GM19452 (cell line): Measurements from ENCODE around the gene FCN2.

Experiments
- ATAC-seq: cut with Tn5 transposase; IDR thresholded peaks from one replicate; pipeline ENCODE4 v1.9.1; 2021; ENCODE audit not compliant: unreplicated experiment

The FCN2 gene

DNA sequence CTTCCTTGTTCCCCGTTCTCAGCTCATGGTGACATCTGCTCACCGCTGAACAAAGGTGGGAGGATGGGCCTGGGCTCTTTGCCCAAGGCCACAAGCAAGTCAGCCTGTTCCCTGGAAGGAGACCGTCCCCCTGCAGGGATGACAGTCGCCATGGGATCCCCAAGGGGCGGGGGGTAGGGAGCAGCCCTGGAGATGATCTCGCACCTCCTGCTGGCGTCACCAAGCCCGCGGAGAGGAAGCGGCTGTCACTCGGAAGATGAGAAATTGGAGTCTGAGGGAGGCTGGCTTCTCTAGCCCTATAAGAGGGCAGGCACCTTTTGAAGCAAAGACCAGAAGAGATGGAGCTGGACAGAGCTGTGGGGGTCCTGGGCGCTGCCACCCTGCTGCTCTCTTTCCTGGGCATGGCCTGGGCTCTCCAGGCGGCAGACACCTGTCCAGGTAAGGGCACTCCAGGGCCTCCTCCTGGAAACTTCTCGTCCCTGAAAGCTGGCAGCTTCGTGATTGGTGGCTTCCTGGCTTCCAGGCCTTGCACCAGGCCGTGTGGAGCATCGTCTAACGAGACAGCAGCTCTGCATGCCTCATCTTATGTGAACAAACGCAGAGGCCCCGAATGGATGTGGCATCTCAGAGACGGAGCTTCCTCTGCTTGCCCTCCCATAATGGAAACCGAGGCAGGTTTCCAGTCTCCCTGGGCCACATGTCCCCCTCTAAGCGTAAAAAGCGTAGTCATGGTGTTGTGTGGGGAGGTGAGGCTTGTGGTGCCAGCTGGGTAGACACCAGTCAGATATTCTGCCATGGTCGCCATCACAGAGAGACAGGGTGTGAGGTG, at the start of gene FCN2:
FCN2 (plus strand) TSS at position 327 of the 829 bp plus-strand sequence; CDS start at position 339, 12 bp downstream.
- no peak for ATAC-seq

DNA sequence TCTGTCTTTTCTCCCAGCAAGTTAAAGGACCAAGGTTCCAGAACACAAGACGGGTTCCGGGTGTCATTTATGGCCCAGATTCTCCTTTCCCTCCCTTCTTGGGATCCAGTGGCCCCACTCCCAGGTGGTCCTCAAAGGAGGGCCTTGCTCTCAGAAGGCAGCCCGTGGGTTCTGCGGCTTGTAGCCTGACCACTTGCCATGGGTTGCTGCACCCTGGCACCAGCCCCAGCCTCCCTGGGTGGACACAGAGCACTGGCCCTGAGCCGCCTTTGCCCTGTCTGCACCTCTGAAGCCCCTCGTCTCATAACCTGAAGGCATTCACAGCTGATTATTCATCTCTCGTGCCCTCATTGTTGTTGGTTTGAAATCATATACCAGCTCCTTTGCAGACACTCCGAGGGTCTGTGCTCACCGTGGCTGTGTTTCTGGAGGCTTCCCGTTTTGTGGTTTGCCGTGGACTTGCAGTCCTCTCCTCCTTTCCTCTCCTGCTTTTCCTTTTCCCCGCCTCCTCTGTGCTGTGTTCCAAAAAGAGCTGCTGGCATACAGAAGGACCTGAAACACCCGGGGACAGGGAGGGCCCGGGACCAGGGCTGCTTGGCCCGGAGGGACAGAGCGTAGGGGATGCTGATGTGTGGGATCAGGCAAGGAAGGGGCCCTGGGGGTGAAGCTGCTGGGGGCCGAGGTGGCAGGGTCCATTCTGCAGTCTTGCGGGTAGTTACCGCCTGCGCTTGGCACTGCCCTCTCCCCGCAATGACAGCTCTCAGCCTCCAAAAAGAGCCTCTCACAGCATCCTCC, 49.5 kb upstream of the FCN2 start:
- no peak for ATAC-seq

DNA sequence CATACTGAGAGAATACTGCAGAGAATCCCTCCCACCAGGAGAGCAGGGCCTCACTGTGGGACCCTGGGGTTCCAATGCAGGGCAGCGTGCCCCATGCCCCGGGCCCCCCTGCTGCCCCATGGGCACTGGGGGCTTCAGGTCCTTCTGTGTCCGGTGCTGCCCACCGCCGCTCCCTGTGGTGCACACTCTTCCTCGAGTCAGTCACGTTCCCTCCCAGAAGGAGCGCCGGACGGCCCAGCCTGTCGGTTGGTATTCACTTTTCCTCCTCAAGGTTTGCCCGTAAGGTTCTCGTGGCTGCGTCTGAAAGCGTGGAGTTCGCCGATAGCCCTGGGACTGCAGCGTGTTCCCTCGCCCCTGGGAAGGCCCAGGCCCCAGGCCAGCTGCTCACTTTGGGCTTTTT, 48.1 kb upstream of the FCN2 start:
- no peak for ATAC-seq

DNA sequence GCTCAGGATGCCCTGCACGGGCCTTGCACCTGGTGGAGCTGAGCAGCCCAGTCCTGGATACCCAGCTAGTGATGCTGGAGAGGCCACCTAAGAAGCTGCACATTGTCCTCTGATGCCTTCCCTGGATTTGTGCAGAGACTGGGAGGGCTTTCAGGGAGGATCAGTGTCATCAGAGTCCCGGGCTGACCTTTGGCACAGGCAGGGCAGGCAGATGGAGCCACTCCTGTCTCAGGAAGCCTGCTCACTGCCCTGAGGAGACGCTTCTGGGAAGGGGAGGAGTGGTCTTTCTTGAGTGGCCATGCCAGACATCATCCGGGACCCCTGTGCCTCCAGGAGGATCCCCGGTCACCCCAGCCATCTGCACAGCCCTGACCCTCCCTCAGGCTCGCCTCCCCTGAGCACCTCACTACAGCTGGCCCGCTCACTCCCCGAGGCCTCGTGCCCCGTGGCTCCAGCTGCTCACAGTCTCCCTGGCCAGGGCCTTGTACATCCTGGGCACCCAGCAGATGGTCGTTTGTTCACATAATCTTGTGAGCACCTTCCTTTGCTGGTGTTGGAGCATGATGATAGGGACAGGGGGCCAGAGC, 47.2 kb upstream of the FCN2 start:
- ATAC-seq: no peak

DNA sequence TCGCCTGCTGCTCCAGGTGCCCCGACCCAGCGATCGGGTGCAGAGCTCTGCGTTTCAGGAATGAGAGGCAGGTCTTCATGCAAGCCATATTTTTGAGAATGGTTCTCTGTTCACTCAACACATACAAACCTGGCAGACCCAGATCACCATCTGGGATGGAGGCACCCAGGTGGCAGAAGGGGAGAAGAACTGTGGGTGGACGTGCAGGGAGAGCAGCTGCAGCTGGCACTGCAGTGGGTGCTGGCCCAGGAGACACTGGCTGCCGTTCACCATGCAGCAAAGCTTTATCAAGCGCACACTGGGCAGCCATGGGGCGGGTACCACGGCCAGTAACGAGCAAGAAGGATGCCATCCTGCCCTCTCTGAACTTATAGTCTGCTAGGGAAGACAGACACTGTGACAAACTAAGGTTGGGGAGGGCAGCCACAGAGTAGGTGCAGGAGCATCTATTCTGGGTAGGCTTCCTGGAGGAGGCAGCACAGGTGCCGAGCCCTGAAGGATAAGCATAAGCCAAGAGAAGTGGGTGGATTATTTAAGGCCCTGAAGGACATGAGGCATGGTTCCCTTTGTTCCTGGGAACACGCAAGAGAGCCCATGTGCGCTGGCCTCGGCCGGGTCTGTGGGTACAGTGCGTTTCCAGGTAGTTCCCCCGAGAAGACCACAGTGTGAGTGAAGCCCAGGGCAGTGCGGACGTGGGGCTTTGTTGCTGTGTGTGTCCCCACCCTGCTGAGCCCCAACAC, 46.2 kb upstream of the FCN2 start:
- no peak for ATAC-seq

DNA sequence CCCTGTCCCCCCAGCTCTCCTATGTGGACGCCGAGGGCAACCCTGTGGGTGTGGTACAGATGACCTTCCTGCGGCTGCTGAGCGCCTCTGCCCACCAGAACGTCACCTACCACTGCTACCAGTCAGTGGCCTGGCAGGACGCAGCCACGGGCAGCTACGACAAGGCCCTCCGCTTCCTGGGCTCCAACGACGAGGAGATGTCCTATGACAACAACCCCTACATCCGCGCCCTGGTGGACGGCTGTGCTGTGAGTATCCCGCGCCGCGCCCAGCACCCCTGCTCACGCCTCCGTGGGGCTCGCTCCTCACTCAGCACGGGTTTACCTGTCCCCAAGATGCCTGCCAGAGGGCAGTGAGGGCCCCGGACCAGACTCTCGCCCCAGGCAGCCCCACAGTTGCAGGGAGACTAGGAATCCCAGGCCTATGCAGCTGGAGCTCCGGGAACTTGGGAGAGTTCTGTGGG, 45.6 kb upstream of the FCN2 start:
- ATAC-seq: no peak

DNA sequence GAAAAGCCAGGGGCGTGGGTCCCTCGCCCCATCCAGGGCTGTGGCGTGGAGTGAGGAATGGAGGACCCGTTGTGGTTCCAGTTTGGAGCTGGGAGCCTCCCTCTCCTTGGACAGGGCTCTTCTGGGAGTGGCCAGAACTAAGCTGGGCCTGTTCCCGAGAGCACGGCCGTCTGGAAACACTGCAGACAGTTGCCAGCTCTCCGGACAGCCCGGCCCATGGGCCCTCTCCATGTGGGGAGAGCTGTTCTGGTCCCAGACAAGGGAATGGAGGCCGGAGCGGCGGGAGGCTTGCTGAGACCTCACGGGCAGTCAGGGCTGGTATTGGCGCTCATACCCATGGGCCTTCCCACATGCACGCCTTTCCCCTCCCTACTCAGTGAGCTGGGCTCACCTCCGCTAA, 45.2 kb upstream of the FCN2 start:
- no peak for ATAC-seq

DNA sequence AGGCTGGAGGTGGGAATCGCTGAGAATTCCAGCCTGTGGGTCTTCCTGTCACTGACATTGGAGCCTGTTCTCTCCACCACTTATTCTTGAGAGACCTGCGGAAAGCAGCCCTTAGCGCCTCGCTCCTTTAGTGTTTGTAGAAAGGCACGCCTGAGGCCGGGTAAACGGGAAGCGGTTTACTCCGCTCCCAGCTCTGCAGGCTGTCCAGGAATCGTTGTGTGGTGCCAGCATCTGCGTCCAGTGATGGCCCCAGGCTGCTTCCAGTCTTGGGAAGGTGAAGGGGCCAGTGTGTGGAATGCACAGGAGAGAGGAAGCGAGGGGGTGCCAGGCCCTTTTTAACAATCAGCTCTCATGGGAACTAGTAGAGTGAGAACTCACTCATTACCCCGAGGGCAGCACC, 44.6 kb upstream of the FCN2 start:
- ATAC-seq: no peak

DNA sequence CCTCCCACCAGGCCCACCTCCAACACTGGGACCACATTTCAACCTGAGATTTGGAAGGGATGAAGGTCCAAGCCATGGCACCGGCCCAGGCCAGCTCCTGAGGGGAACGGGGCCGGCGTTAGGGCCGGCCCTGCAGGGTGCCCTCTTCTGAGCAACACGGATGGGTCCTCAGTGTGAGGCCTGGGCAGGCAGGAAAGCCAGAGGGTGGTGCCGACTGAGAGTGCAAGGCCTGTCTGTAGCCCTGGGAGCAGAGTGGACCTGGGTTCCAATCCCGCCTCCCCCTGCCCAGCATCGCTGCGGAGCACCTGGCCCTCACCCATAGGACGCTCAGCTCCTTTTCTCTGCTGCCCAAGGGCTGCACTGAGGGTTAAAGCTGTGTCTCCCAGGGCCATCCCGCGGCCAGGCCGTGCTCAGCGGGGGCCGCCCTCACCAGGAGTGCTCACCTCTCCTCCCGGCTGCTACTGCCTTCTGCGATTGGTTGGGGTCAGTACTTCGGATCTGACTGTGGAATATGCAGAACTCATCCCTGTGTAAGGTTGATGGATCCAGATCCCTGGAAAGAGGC, 44.1 kb upstream of the FCN2 start:
- no peak for ATAC-seq

DNA sequence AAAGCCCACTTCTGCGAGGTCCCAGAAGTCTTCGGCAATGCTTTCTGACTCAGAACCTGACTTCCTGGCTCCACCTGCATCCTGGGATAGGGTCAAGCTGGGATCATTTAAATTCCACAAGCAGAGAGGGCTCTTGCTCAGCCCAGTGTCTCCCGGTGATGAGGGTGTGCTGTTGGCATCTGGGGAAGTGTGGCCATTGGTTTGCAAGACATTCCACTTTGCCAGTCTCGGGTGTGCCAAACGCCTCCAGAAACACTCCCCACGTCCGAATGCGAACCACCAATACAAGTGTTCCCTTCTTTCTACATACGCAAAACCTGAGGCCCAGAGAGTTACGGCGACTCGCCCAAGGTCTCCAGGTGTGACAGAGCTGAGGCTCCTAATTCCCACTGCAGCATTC, 43.1 kb upstream of the FCN2 start:
- no peak for ATAC-seq

DNA sequence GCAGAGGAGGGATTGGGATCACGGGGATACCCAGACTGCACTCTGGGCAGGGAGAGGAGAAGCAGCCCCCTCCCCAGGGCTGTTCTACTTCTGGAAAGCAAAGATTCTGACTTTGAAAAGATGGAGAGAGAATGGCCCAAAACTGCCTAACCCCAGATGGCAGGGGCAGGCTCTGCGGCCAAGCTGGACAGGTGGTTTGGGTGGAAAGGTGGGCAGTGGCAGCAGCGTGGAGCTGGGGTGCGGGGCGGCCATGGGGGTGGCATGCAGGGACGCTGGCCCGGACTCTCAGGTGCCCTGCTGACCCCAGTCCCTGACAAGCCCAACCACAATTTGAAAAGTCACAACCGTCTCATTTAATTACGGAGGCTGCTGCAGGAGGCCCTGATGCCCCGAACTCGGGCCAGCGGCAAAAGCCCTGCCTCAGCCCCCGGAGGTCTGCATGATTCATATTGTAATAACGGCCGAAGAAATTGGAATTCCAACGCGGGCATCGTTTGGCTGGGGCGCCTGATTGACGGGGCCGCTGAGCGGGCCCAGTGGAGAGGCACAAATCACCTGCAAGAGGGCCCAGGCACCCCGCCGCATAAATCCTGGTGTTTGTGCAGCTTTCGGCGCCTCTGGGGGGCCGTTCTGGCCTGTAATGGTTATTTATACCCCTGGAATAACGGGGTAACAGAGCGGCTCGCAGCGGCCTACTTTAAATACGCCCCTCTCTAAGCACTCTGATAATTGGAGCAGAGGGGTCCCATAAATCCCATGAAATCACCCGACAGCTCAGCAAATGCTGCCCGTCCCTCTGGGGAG, 41.8 kb upstream of the FCN2 start:
- ATAC-seq: no peak

DNA sequence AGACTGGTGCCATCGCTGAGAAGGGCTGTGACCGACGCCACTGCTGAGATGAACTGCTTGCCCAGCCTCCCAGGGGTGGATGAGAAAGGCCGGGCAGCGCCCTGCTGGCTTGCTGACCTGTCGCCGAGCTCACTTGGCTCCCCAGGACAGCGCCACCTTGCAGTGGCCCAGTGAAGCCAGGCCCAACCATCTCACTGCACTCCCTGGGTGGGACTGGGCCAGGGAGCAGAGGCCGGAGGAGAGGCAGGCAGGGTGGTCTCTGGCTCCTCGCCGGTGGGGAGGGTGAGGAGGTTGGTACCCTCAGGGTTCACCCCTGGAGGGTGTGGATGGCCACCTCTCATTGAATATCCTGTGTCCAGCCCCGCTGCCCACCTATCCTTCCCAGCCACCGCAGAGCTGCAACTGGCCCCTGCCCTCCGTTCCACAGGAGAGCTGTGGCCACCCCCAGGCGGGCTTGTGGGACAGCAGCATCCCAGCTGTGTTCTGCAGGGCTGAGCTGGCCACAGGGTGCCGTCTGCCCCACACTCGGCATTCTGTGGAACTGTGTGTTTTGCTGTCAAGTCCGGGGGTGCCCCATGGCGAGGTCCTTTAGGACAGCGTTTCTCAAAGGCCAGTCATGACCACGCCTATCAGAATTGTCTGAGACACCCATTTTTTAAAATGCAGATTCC, 41.0 kb upstream of the FCN2 start:
- ATAC-seq: no peak

DNA sequence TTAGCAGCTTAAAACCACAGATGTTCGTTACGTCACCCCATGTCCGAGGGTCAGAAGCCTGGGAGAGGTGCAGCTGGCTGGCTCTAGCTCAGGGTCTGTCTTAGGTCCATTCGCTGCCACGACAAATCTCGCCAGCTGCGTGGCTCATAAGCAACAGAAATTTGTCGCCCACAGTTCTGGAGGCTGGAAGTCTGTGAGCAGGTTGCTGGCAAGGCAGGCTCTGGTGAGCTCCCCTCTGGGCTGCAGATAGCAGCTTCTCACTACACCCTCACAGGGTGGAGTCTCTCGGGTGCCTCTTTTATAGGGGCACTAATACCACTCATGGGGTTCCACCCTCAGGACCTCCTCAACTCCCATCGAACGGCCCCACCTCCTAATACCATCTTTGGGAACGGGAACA, 40.1 kb upstream of the FCN2 start:
- no peak for ATAC-seq

DNA sequence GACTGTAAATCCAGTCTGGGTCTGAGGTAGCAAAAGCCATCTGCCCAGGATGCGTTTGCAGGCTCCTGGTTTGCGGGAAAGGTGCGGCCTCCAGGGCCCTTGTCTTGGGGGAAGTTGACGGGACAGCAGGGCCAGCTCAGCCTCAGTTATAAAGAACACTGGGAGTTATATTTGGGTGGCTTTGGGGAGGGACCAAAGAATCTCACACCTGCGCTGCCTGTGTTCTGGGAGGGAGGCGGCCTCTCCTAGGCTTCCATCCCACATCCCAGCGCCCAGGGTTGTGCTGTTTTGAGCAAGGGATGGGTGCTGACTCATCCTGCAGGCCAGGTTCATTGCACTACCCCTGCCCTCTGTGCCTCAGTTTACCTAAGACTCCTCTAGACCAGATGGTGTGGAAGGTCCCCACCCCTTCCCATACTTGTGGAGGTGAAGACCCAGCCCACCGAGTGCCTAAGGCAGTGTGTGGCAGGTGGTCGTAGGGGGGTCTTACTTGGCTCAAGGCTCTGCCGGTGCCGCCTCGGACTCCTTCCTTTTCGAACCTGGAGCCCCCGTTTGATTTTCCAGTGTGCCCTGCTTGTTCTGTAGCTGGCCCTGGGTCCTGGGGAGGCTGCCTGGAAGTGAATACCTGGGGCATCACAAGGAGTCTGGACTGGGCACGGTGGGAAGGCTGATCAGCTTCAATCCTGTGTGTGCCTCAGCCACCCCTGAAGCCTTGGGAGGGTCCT, 39.3 kb upstream of the FCN2 start:
- ATAC-seq: no peak

DNA sequence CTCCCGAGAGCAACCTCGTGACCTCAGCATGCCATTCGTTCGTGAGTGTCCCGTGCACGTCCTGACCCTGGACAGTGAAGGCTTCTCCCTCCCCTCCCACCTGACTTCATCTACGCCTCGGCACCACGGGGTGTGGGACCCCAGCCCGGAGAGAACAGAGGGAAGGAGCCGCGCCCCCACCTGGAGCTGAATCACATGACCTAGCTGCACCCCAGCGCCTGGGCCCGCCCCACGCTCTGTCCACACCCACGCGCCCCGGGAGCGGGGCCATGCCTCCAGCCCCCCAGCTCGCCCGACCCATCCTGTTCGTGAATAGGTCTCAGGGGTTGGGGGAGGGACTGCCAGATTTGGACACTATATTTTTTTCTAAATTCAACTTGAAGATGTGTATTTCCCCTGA, 38.3 kb upstream of the FCN2 start:
- no peak for ATAC-seq

DNA sequence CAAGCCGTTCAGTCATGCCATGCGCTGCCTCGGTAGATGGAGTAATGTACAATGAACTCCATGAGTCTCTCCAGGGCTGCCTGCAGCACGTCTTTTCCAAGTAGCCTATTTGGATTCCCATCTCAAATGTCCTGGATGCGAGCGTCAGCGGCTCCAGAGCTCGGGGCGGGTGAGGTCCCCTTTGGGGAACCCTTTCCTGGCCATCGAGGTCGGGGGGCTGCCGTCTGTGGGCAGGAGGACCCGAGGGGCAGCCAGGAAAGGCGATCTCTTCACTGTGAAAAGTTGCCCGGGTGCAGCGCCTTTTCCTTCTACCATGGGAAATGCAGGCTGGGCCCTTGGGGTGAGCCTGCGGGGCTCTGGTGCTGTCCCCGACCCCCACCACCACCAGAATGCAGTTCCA, 36.9 kb upstream of the FCN2 start:
- no peak for ATAC-seq

DNA sequence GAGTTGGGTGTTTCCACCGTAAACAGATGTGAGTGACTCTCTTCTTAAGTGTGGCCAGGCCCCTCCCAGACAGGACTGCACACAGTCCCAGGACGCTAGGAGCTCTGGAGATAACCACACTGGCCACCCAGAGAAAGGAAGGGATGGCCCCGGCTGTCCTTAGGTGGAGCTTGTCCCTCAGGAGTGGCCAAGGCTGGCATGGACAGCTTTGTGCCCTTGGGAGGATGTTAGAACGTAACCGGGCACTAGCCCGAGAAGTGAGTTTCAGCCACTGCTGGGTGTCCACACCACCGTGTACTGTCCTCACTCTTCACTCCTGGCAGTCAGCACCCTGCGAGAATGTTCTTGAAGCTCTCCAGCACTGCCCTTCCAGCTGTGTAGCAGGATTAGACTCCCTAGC, 35.8 kb upstream of the FCN2 start:
- ATAC-seq: no peak

DNA sequence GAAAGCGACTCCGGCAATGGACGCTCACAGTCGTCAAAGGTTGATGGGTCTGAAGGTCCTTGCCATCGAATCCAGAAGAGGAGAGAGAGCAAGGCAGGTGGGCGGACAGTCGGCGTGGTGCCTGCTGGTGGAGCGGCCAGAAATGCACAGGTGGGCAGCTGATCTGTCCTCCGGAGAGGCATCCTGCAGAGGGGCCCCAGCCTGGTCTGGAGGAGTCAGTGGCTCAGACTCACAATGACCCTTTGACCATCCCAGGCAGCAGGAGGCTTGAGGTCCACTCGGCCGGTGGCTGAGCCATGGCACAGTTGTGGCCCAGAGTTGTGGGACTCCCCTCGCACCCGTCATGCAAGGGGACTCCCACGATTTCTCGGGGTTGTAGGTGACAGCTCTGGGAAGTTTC, 34.4 kb upstream of the FCN2 start:
- no peak for ATAC-seq

DNA sequence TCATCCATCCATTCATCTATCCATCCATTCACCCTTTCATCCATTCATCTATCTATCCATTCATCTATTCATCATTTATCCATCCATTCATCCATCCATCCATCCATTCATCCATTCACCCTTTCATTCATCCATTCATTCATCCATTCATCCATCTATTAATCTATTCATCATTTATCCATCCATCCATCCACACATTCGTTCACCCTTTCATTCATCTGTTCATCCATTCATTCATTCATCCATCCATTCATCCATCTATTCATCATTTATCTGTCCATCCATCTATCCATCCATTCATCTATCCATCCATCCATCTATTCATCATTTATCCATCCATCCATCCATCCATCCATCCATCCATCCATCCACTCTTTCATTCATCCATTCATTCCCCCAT, 33.9 kb upstream of the FCN2 start:
- ATAC-seq: no peak
